ENCODE results near the gene CIBAR2. TPM values are rescaled to one million over a fixed set of nuclear protein-coding genes. Genes with fewer than 3 reads are reported as not detected.

The CIBAR2 gene
- total and polyA plus RNA-seq, 2 experiments from 2014 or later: not detected

DNA sequence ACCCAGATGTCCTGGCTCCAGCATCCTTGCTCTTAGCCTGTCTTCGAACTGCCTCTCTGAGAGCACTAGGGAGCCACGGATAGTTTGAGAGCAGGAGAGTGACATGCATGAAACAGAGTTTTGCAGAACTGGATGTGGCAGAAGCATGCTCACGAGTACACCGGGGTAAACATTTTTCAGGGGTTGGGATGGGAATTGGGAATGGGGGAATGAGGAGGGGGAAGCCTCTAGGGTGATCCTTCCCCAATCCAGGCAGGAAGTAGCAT lies 34.2 kb upstream of the CIBAR2 start (continued):
- TF ChIP-seq, protein P1, sequence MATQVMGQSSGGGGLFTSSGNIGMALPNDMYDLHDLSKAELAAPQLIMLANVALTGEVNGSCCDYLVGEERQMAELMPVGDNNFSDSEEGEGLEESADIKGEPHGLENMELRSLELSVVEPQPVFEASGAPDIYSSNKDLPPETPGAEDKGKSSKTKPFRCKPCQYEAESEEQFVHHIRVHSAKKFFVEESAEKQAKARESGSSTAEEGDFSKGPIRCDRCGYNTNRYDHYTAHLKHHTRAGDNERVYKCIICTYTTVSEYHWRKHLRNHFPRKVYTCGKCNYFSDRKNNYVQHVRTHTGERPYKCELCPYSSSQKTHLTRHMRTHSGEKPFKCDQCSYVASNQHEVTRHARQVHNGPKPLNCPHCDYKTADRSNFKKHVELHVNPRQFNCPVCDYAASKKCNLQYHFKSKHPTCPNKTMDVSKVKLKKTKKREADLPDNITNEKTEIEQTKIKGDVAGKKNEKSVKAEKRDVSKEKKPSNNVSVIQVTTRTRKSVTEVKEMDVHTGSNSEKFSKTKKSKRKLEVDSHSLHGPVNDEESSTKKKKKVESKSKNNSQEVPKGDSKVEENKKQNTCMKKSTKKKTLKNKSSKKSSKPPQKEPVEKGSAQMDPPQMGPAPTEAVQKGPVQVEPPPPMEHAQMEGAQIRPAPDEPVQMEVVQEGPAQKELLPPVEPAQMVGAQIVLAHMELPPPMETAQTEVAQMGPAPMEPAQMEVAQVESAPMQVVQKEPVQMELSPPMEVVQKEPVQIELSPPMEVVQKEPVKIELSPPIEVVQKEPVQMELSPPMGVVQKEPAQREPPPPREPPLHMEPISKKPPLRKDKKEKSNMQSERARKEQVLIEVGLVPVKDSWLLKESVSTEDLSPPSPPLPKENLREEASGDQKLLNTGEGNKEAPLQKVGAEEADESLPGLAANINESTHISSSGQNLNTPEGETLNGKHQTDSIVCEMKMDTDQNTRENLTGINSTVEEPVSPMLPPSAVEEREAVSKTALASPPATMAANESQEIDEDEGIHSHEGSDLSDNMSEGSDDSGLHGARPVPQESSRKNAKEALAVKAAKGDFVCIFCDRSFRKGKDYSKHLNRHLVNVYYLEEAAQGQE (IDR thresholded peaks at IDR 0.05; ENCODE audit: unreplicated experiment): no peak
- TF ChIP-seq NANOG (IDR thresholded peaks at IDR 0.05; ENCODE audit: borderline replicate concordance) (no peak), ZNF331 (CRISPR knock-in tag; IDR thresholded peaks at IDR 0.05; ENCODE audit: low read depth) (no peak), EZH2phosphoT487 (IDR thresholded peaks at IDR 0.05; ENCODE audit: unreplicated experiment) (no peak), ZNF114 (CRISPR knock-in tag; IDR thresholded peaks at IDR 0.05) (no peak), POLR2AphosphoS5 (IDR thresholded peaks at IDR 0.05; ENCODE audit: low read depth) (no peak), CREB1 (CRISPR knock-in tag; IDR thresholded peaks at IDR 0.05; ENCODE audit: low read depth) (no peak), EZH2 (IDR thresholded peaks at IDR 0.05; ENCODE audit: low read depth, unreplicated experiment) (no peak)
- TF ChIP-seq, protein P2, sequence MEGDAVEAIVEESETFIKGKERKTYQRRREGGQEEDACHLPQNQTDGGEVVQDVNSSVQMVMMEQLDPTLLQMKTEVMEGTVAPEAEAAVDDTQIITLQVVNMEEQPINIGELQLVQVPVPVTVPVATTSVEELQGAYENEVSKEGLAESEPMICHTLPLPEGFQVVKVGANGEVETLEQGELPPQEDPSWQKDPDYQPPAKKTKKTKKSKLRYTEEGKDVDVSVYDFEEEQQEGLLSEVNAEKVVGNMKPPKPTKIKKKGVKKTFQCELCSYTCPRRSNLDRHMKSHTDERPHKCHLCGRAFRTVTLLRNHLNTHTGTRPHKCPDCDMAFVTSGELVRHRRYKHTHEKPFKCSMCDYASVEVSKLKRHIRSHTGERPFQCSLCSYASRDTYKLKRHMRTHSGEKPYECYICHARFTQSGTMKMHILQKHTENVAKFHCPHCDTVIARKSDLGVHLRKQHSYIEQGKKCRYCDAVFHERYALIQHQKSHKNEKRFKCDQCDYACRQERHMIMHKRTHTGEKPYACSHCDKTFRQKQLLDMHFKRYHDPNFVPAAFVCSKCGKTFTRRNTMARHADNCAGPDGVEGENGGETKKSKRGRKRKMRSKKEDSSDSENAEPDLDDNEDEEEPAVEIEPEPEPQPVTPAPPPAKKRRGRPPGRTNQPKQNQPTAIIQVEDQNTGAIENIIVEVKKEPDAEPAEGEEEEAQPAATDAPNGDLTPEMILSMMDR (conservative IDR thresholded peaks at IDR 0.05; ENCODE audit: low read depth in 2 of 2): no peak
- TF ChIP-seq, protein P3, sequence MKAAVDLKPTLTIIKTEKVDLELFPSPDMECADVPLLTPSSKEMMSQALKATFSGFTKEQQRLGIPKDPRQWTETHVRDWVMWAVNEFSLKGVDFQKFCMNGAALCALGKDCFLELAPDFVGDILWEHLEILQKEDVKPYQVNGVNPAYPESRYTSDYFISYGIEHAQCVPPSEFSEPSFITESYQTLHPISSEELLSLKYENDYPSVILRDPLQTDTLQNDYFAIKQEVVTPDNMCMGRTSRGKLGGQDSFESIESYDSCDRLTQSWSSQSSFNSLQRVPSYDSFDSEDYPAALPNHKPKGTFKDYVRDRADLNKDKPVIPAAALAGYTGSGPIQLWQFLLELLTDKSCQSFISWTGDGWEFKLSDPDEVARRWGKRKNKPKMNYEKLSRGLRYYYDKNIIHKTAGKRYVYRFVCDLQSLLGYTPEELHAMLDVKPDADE (IDR thresholded peaks at IDR 0.05): no peak

DNA sequence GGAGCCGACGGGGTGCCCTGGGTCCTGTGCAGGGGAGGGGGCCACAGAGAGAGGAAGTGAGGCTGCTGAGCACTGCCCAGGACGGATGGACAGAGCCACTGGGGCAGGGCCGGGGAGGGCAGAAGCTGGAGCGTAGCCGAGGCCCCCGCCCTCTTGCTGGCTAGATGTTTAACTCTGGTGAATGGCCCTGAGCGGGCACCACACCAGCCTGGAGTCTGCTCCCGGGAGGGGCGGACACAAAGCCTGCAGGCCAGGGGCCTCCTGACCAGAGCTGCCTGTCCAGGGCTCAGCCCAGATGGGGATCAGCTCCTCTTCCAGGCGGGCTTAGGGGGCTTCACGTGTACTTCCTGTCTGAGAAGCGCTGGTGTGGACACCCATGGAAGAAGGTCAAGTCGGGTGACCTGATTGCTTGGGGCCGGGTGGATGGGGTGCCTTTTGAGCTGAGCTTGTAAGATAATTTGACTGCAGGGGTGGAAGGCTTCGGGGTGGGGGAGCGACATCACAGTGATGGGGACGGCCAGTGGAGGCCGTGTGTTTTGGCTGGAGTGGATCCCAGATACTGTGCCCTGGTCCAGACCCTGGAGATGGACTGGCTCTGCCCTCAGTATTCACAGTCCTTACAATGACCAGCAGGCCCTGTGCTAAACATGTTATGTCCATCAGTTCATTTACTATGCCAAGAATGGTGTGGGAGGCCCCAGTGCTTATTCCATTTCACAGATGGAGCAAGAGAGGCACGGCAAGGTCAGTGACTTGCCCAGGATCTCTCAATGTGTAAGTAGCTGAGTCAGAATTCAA lies 33.7 kb upstream of the CIBAR2 start:
- Histone ChIP-seq H4K20me1 (replicated peaks; ENCODE audit: insufficient read depth) (no peaks in the 10 kb centered on the region), H3K79me2 (replicated peaks; ENCODE audit: insufficient read depth) (no peaks in the 10 kb centered on the region), H2AFZ (no peak overlapping the region), H3K36me3 (ENCODE audit: insufficient read depth) (no peaks in the 10 kb centered on the region), H3K4me3 (no peak overlapping the region), H3K27ac (ENCODE audit: low read depth) (no peak overlapping the region), H3K4me2 (no peak overlapping the region), H3F3A (replicated peaks; ENCODE audit: low read depth) (no peaks in the 10 kb centered on the region), H3K27me3 (ENCODE audit: insufficient read depth) (no peaks in the 10 kb centered on the region), H3K9me2 (ENCODE audit: insufficient read depth) (no peaks in the 10 kb centered on the region), H3K4me1 (ENCODE audit: insufficient read depth) (no peaks in the 10 kb centered on the region)
- DNase-seq (ENCODE audit: low spot score) (no peak), ATAC-seq (no peak)
- Mint-ChIP-seq H3K27ac (no peak overlapping the region), H3K4me3 (no peak overlapping the region), H3K4me1 (peaks cover 6% of the 10 kb centered on the region; the same call in 2 of the 3 replicates), H3K9me3 (peaks cover 2% of the 10 kb centered on the region; the same call in 2 of the 3 replicates), H3K36me3 (ENCODE audit: low read depth) (no peaks in the 10 kb centered on the region), H3K27me3 (ENCODE audit: insufficient read depth, low read depth, poor library complexity) (peaks cover 9% of the 10 kb centered on the region)
- TF ChIP-seq, protein P3 (IDR thresholded peaks at IDR 0.05): no peak
- no peak for TF ChIP-seq EZH2 (IDR thresholded peaks at IDR 0.05; ENCODE audit: low read depth, unreplicated experiment)
- no peak for TF ChIP-seq STAT1 (IDR thresholded peaks at IDR 0.05; ENCODE audit: unreplicated experiment)
- no peak for TF ChIP-seq CREB1 (CRISPR knock-in tag; IDR thresholded peaks at IDR 0.05; ENCODE audit: low read depth)
- no peak for TF ChIP-seq ZNF331 (CRISPR knock-in tag; IDR thresholded peaks at IDR 0.05; ENCODE audit: low read depth)
- no peak for TF ChIP-seq POLR2AphosphoS5 (IDR thresholded peaks at IDR 0.05; ENCODE audit: low read depth)
